Neutrophil (primary cell): ENCODE measurements around the gene PRORP.

Experiments used
- H3K27ac ChIP-seq: fragments of 200-600 bp; sonication (generic); 2 replicates; pipeline ENCODE4 v1.5.1; 2016; ENCODE audit warnings: mild to moderate bottlenecking, moderate library complexity
- H3K27me3 ChIP-seq: fragments of 200-600 bp; sonication (generic); 2 replicates; pipeline ENCODE4 v1.6.0; 2016; ENCODE audit warnings: mild to moderate bottlenecking
- H3K36me3 ChIP-seq: fragments of 200-600 bp; sonication (generic); 2 replicates; pipeline ENCODE4 v1.5.1; 2017
- H3K4me1 ChIP-seq, 2 experiments: fragments of 200-600 bp in 1 of 2; sonication (generic) in 1 of 2; 1 replicate in 1 of 2; 2 replicates in 1 of 2; pipeline versions ENCODE4 v1.5.1 to v1.6.1; 2013 to 2016; ENCODE audit warnings: low read depth in 1 of 2, low read length in 1 of 2, mild to moderate bottlenecking in 1 of 2, moderate library complexity in 1 of 2; ENCODE audit not compliant: control insufficient read depth in 1 of 2, insufficient read depth in 1 of 2
- H3K4me3 ChIP-seq, 2 experiments: fragments of 200-600 bp in 1 of 2; sonication (generic) in 1 of 2; 1 replicate in 1 of 2; 2 replicates in 1 of 2; pipeline ENCODE4 v1.5.1; 2013 to 2016; ENCODE audit warnings: low read depth in 1 of 2, low read length in 1 of 2, mild to moderate bottlenecking in 1 of 2, moderate library complexity in 1 of 2
- H3K9me3 ChIP-seq: fragments of 200-600 bp; sonication (generic); 2 replicates; pipeline ENCODE4 v1.5.1; 2016
- TF ChIP-seq, protein P1 (sequence below): fragments of 200-600 bp; sonication (generic); IDR thresholded peaks from 2 replicates; pipeline ENCODE4 v1.5.1; 2016; ENCODE audit warnings: antibody characterized with exemption

Gene PRORP

DNA sequence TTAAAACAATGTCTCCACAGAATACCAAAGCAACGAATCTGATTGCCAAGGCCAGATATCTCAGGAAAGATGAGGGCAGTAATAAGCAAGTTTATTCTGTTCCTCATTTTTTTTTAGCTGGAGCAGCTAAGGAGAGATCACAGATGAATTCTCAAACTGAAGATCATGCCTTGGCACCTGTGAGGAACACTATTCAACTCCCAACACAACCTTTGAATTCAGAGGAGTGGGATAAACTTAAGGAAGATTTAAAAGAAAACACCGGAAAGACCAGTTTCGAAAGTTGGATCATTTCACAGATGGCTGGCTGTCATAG, 994 bp downstream of the PRORP start:
- Histone ChIP-seq H3K27me3 (no peaks in the 10 kb centered on the region), H3K4me3 (peak overlapping the region; percentile 71 to 97), H3K36me3 (peaks cover 14% of the 10 kb centered on the region), H3K9me3 (no peaks in the 10 kb centered on the region), H3K4me1 (peaks cover 53 to 59% of the 10 kb centered on the region in 2 experiments), H3K27ac (peak overlapping the region; percentile 91)
- TF ChIP-seq, protein P1, sequence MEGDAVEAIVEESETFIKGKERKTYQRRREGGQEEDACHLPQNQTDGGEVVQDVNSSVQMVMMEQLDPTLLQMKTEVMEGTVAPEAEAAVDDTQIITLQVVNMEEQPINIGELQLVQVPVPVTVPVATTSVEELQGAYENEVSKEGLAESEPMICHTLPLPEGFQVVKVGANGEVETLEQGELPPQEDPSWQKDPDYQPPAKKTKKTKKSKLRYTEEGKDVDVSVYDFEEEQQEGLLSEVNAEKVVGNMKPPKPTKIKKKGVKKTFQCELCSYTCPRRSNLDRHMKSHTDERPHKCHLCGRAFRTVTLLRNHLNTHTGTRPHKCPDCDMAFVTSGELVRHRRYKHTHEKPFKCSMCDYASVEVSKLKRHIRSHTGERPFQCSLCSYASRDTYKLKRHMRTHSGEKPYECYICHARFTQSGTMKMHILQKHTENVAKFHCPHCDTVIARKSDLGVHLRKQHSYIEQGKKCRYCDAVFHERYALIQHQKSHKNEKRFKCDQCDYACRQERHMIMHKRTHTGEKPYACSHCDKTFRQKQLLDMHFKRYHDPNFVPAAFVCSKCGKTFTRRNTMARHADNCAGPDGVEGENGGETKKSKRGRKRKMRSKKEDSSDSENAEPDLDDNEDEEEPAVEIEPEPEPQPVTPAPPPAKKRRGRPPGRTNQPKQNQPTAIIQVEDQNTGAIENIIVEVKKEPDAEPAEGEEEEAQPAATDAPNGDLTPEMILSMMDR: no peak

DNA sequence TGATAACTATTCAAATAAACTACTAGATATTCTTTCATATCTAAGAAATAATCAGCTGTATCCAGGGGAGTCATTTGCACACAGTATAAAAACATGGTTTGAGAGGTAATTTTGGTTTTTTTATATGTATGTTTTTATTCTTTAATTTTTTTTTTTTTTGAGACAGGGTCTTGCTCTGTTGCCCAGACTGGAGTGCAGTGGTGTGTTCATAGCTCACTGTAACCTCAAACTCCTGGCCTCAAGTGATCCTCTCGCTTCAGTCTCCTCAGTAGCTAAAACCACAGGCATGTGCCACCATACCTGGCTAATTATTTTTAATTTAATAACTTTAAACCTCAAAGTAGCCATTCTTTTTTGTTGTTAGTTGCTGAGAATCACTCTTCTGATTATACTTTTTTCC, 1.8 kb downstream of the PRORP start:
- H3K4me3 ChIP-seq: no peak overlapping the region
- no peaks in the 10 kb centered on the region for H3K27me3 ChIP-seq
- TF ChIP-seq, protein P1: no peak
- peaks cover 14% of the 10 kb centered on the region for H3K36me3 ChIP-seq
- peaks cover 45 to 51% of the 10 kb centered on the region in 2 experiments for H3K4me1 ChIP-seq
- no peaks in the 10 kb centered on the region for H3K9me3 ChIP-seq
- peak overlapping the region; percentile 91 for H3K27ac ChIP-seq

DNA sequence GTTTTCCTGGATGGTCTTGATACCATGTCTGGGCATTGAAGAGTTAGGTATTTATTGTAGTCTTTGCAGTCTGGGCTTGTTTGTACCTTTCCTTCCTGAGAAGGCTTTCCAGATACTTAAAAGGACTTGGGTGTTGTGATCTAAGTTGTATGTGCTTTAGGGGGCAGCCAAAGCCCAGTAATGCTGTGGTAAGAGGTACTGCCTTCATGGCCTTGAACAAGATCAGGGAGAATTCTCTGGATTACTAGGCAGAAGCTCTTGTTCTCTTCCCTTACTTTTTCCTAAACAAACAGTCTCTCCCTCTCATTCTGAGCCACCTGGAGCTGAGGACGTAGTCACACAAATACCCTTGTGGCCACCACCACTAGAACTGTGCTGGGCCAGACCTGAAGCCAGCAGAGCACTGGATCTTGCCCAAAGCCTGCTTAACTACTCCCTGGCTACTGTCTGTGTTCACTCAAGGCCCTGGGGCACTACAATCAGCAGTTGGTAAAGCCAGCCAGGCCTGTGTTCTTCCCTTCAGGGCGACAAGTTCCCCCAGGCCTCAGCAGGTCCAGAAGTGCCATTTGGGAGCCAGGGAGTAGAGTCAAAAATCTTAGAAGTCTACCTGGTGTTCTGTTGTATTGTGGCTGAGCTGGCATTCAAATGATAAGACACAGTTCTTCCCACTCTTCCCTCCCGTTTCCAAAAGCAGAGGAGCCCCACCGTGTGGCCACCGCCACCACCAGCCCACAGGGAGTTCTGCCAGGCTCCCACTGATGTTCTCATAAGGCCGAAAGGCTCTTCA, 11.4 kb downstream of the PRORP start:
- H3K9me3 ChIP-seq: no peaks in the 10 kb centered on the region
- TF ChIP-seq, protein P1: no peak
- no peaks in the 10 kb centered on the region for H3K36me3 ChIP-seq
- no peak overlapping the region for H3K4me3 ChIP-seq
- peaks cover 52 to 63% of the 10 kb centered on the region in 2 experiments for H3K4me1 ChIP-seq
- H3K27ac ChIP-seq: peak overlapping the region; percentile 93
- no peaks in the 10 kb centered on the region for H3K27me3 ChIP-seq

DNA sequence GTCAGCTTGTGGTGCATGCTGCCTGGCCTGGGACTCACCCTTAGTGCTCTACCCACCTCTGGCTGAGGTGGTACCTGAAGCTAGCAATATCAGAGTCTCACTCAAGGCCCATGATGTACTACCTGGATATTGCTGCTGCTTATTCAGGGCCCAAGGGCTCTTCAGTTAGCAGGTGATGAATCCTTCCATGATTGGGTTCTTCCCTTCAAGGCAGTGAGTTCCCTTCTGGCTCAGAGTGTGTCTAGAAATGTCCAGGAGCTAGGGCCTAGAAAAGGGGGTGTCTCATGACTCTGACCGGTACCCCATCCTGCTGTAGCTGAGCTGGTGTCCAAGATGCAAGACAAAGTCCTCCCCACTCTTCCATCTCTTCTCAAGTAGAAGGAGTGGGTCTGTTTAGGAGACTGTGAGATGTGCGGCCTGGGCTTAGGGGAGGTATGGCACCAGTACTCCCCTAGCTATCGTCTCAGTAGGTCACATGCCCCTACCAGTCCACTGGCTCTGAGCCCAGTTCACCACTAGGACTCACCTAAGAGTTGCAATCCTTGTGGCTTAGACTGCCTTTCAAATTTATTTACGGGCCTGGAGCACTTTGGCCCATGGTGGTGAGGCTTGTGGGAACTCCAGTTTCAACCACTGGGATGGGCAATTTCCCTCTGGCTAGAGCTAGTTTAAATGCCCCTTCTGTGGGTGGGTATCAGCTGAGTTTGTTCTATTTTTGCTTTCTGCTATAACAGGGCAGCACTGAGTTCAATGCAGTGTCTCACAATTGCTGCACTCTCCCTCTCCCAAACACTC, 12.2 kb downstream of the PRORP start:
- Histone ChIP-seq H3K27me3 (no peaks in the 10 kb centered on the region), H3K4me1 (peaks cover 52 to 63% of the 10 kb centered on the region in 2 experiments)

DNA sequence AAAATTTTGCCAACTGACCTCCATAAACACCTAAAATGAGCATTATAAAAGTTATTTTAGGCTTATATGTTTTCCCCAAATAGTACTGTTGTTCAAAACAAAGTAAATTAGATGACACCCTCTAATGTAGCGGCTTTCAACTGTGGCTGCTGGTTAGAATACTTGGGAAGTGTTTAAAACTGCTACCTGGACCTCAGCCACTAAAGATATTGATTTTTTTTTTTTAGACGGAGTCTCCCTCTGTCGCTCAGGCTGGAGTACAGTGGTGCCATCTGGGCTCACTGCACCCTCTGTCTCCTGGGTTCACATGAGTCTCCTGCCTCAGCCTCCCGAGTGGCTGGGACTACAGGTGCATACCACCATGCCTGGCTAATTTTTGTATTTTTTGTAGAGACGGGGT, 16.2 kb downstream of the PRORP start:
- Histone ChIP-seq H3K4me1 (peaks cover 44 to 45% of the 10 kb centered on the region in 2 experiments), H3K9me3 (no peaks in the 10 kb centered on the region), H3K27ac (no peak overlapping the region), H3K27me3 (no peaks in the 10 kb centered on the region), H3K36me3 (no peaks in the 10 kb centered on the region), H3K4me3 (no peak overlapping the region)
- TF ChIP-seq, protein P1: no peak

More for the DNA sequence above, 12.2 kb downstream of the PRORP start:
- H3K27ac ChIP-seq: peak overlapping the region; percentile 93
- H3K36me3 ChIP-seq: no peaks in the 10 kb centered on the region
- no peak overlapping the region for H3K4me3 ChIP-seq
- no peaks in the 10 kb centered on the region for H3K9me3 ChIP-seq
- TF ChIP-seq, protein P1: no peak
